Measurements from ENCODE around the gene SLC39A11.

The SLC39A11 gene

GRCh38 chr17:72872396-72872795 is 220.1 kb downstream of the SLC39A11 start:
- H2BK120ac ChIP-seq (ENCODE audit: insufficient read depth, low read length, poor library complexity) = no peak overlapping the region
- no peaks in the 10 kb centered on the region for H3K79me1 ChIP-seq (ENCODE audit: low read length)
- no peaks in the 10 kb centered on the region for H3K36me3 ChIP-seq (ENCODE audit: control insufficient read depth in 1 of 2, insufficient read depth in 2 of 2, low read length in 2 of 2)
- no peaks in the 10 kb centered on the region for H3K27me3 ChIP-seq (ENCODE audit: insufficient read depth, low read length)
- no peak overlapping the region for H2BK5ac ChIP-seq (ENCODE audit: low read depth, low read length, poor library complexity)
- no peak overlapping the region for H3K14ac ChIP-seq (ENCODE audit: low read length)
- H3K23ac ChIP-seq (ENCODE audit: low read length) = no peak overlapping the region
- no peaks in the 10 kb centered on the region for H3K79me2 ChIP-seq (ENCODE audit: control insufficient read depth, insufficient read depth, low read length, poor library complexity)
- H3K4me2 ChIP-seq (ENCODE audit: low read length) = no peak overlapping the region
- DNase-seq = no peak
- H4K91ac ChIP-seq (ENCODE audit: low read depth, low read length) = no peak overlapping the region
- H4K12ac ChIP-seq (ENCODE audit: low read depth, low read length) = no peak overlapping the region
- no peak overlapping the region for H3K27ac ChIP-seq (ENCODE audit: low read depth, low read length)
- no peak overlapping the region for H2AK5ac ChIP-seq (ENCODE audit: low read length)
- no peak overlapping the region for H3K4me3 ChIP-seq (ENCODE audit: low read depth, low read length)
- H3K4ac ChIP-seq (ENCODE audit: low read depth, low read length) = no peak overlapping the region
- no peak overlapping the region for H3K18ac ChIP-seq (ENCODE audit: low read length)
- WGBS (ENCODE audit: extremely low coverage, insufficient coverage, insufficient read length) = no CpG with 5 or more reads among the region's 9 CpGs
- H2AFZ ChIP-seq (ENCODE audit: insufficient read depth, low read length, poor library complexity) = no peak overlapping the region
- no peak overlapping the region for H3K9ac ChIP-seq (ENCODE audit: low read length)
- H3K9me3 ChIP-seq (ENCODE audit: insufficient read depth, low read depth, low read length) = peaks cover 3% of the 10 kb centered on the region
- no peak overlapping the region for H2BK12ac ChIP-seq (ENCODE audit: low read length)
- H4K8ac ChIP-seq (ENCODE audit: low read depth, low read length) = no peak overlapping the region
- no peaks in the 10 kb centered on the region for H3K4me1 ChIP-seq (ENCODE audit: control insufficient read depth in 1 of 2, insufficient read depth in 2 of 2, low read length in 2 of 2)

DNA sequence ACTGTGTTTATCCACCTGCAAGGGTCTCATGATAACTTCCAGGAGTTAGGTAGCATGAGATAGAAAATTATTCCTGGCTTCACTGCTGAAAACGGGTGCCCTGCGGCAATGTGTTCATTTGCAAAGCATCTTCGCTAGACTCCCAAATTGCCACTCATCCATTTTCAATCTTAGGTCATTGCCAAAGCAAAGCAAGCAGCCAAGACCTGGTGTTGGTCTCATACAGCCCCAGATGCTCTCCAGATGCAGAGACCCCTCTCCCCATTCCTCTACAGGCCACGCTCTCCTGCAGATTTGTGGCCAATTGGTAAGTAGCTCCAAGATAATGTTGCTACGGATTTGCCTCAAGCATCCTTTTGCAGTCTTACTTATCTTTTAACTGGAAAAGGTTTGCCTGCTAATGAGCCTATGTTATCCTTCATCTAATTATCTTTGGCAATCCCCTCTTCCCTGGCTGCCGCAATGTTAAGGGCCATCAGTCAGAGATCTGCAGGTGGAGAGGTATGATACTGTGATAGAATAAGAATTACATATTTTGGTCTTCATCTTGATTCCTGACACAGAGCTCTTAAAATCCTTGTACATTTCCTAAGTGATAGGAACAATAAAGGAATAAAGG is 222.0 kb downstream of the SLC39A11 start:
- no CpG with 5 or more reads among the region's 6 CpGs for WGBS (ENCODE audit: extremely low coverage, insufficient coverage, insufficient read length)
- H4K8ac ChIP-seq (ENCODE audit: low read depth, low read length) = no peak overlapping the region
- no peaks in the 10 kb centered on the region for H3K79me2 ChIP-seq (ENCODE audit: control insufficient read depth, insufficient read depth, low read length, poor library complexity)
- no peak overlapping the region for H2AFZ ChIP-seq (ENCODE audit: insufficient read depth, low read length, poor library complexity)
- no peak overlapping the region for H2AK5ac ChIP-seq (ENCODE audit: low read length)
- H2BK120ac ChIP-seq (ENCODE audit: insufficient read depth, low read length, poor library complexity) = no peak overlapping the region
- no peak overlapping the region for H3K9ac ChIP-seq (ENCODE audit: low read length)
- no peak overlapping the region for H3K14ac ChIP-seq (ENCODE audit: low read length)
- no peak overlapping the region for H3K18ac ChIP-seq (ENCODE audit: low read length)
- H3K4me3 ChIP-seq (ENCODE audit: low read depth, low read length) = no peak overlapping the region
- no peak overlapping the region for H3K4me2 ChIP-seq (ENCODE audit: low read length)
- H3K4me1 ChIP-seq (ENCODE audit: control insufficient read depth in 1 of 2, insufficient read depth in 2 of 2, low read length in 2 of 2) = no peaks in the 10 kb centered on the region
- no peak overlapping the region for H2BK5ac ChIP-seq (ENCODE audit: low read depth, low read length, poor library complexity)
- no peak overlapping the region for H2BK12ac ChIP-seq (ENCODE audit: low read length)
- DNase-seq = no peak
- no peak overlapping the region for H4K12ac ChIP-seq (ENCODE audit: low read depth, low read length)
- H3K4ac ChIP-seq (ENCODE audit: low read depth, low read length) = no peak overlapping the region
- H3K23ac ChIP-seq (ENCODE audit: low read length) = no peak overlapping the region
- peaks cover 2% of the 10 kb centered on the region for H3K9me3 ChIP-seq (ENCODE audit: insufficient read depth, low read depth, low read length)
- no peak overlapping the region for H3K27ac ChIP-seq (ENCODE audit: low read depth, low read length)
- no peak overlapping the region for H4K91ac ChIP-seq (ENCODE audit: low read depth, low read length)
- H3K36me3 ChIP-seq (ENCODE audit: control insufficient read depth in 1 of 2, insufficient read depth in 2 of 2, low read length in 2 of 2) = no peaks in the 10 kb centered on the region
- no peaks in the 10 kb centered on the region for H3K79me1 ChIP-seq (ENCODE audit: low read length)
- no peaks in the 10 kb centered on the region for H3K27me3 ChIP-seq (ENCODE audit: insufficient read depth, low read length)

DNA sequence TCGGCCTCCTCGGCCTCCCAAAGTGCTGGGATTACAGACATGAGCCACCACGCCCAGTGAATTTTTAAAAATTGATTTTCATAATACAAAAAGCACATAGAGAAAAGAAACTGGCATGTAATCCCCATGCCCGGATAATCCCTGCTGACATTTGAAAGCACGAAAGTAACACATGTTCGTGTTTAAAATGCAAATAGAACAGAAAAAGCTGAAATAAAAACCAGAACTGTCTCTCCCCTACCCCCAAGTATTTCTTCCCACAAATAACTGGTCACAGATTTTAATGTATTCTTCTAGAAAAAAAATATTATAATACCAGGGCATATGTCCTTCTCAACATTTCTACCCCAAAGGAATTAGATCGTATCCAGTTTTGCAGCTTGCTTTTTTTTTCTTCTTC is 222.9 kb downstream of the SLC39A11 start:
- Histone ChIP-seq H2BK12ac (ENCODE audit: low read length) (no peak overlapping the region), H3K14ac (ENCODE audit: low read length) (no peak overlapping the region), H3K4ac (ENCODE audit: low read depth, low read length) (no peak overlapping the region), H3K79me2 (ENCODE audit: control insufficient read depth, insufficient read depth, low read length, poor library complexity) (no peaks in the 10 kb centered on the region), H4K8ac (ENCODE audit: low read depth, low read length) (no peak overlapping the region), H3K18ac (ENCODE audit: low read length) (no peak overlapping the region), H3K4me2 (ENCODE audit: low read length) (no peak overlapping the region), H3K9me3 (ENCODE audit: insufficient read depth, low read depth, low read length) (peaks cover 2% of the 10 kb centered on the region), H3K36me3 (ENCODE audit: control insufficient read depth in 1 of 2, insufficient read depth in 2 of 2, low read length in 2 of 2) (no peaks in the 10 kb centered on the region), H2AK5ac (ENCODE audit: low read length) (no peak overlapping the region), H2AFZ (ENCODE audit: insufficient read depth, low read length, poor library complexity) (no peak overlapping the region), H3K27ac (ENCODE audit: low read depth, low read length) (no peak overlapping the region), H3K9ac (ENCODE audit: low read length) (no peak overlapping the region), H3K4me1 (ENCODE audit: control insufficient read depth in 1 of 2, insufficient read depth in 2 of 2, low read length in 2 of 2) (no peaks in the 10 kb centered on the region), H2BK120ac (ENCODE audit: insufficient read depth, low read length, poor library complexity) (no peak overlapping the region), H4K91ac (ENCODE audit: low read depth, low read length) (no peak overlapping the region), H3K27me3 (ENCODE audit: insufficient read depth, low read length) (no peaks in the 10 kb centered on the region), H3K4me3 (ENCODE audit: low read depth, low read length) (no peak overlapping the region), H2BK5ac (ENCODE audit: low read depth, low read length, poor library complexity) (no peak overlapping the region), H3K23ac (ENCODE audit: low read length) (no peak overlapping the region), H4K12ac (ENCODE audit: low read depth, low read length) (no peak overlapping the region), H3K79me1 (ENCODE audit: low read length) (no peaks in the 10 kb centered on the region)
- no CpG with 5 or more reads among the region's 7 CpGs for WGBS (ENCODE audit: extremely low coverage, insufficient coverage, insufficient read length)
- no peak for DNase-seq

DNA sequence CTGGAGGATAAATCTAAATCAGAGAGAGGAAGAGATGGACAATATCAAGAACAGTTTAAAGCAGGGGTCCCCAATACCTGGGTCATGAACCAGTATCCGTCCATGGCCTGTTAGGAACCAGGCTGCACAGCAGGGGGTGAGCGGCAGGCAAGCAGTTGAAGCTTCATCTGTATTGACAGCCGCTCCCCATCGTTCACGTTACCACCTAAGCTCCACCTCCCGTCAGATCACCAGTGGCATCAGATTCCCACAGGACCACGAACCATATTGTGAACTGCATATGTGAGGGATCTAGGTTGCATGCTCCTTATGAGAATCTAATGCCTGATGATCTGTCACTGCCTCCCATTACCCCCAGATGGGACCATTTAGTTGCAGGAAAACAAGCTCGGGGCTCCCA is 226.5 kb downstream of the SLC39A11 start:
- no CpG with 5 or more reads among the region's 8 CpGs for whole genome bisulfite sequencing (ENCODE audit: extremely low coverage, insufficient coverage, insufficient read length)
- Histone ChIP-seq H3K36me3 (ENCODE audit: control insufficient read depth in 1 of 2, insufficient read depth in 2 of 2, low read length in 2 of 2) (no peaks in the 10 kb centered on the region), H3K4me3 (ENCODE audit: low read depth, low read length) (no peak overlapping the region), H4K8ac (ENCODE audit: low read depth, low read length) (no peak overlapping the region), H2BK5ac (ENCODE audit: low read depth, low read length, poor library complexity) (no peak overlapping the region), H3K27ac (ENCODE audit: low read depth, low read length) (no peak overlapping the region), H3K4ac (ENCODE audit: low read depth, low read length) (no peak overlapping the region), H2BK120ac (ENCODE audit: insufficient read depth, low read length, poor library complexity) (no peak overlapping the region), H4K91ac (ENCODE audit: low read depth, low read length) (no peak overlapping the region), H3K4me2 (ENCODE audit: low read length) (no peak overlapping the region), H4K12ac (ENCODE audit: low read depth, low read length) (no peak overlapping the region), H3K9me3 (ENCODE audit: insufficient read depth, low read depth, low read length) (peaks cover 2% of the 10 kb centered on the region), H3K9ac (ENCODE audit: low read length) (no peak overlapping the region), H3K27me3 (ENCODE audit: insufficient read depth, low read length) (no peaks in the 10 kb centered on the region), H3K4me1 (ENCODE audit: control insufficient read depth in 1 of 2, insufficient read depth in 2 of 2, low read length in 2 of 2) (no peaks in the 10 kb centered on the region), H2AK5ac (ENCODE audit: low read length) (no peak overlapping the region), H3K23ac (ENCODE audit: low read length) (no peak overlapping the region), H3K14ac (ENCODE audit: low read length) (no peak overlapping the region), H3K18ac (ENCODE audit: low read length) (no peak overlapping the region), H3K79me1 (ENCODE audit: low read length) (no peaks in the 10 kb centered on the region), H3K79me2 (ENCODE audit: control insufficient read depth, insufficient read depth, low read length, poor library complexity) (no peaks in the 10 kb centered on the region), H2AFZ (ENCODE audit: insufficient read depth, low read length, poor library complexity) (no peak overlapping the region), H2BK12ac (ENCODE audit: low read length) (no peak overlapping the region)
- no peak for DNase-seq

Measured in trophoblast cell (in vitro differentiated cells and primary cell).